B cell (primary cell): ENCODE results near the gene NIPAL3. TPM values are rescaled to one million over a fixed set of nuclear protein-coding genes. Genes with fewer than 3 reads are reported as not detected.

Experiments used
- ATAC-seq: fragments of 200-7000 bp; cut with Tn5 transposase; one replicate; pipeline ENCODE4 v1.10.0; 2021; ENCODE audit warnings: low read depth, mild to moderate bottlenecking, moderate number of reproducible peaks, moderate library complexity
- CTCF ChIA-PET: fragments of 350-600 bp; sonication (Branson Sonifier 250); formaldehyde crosslinking; loops from one replicate; lab custom pipeline; 2021; ENCODE audit warnings: antibody characterized with exemption, inconsistent platforms; lab: Charles Lee
- POLR2A ChIA-PET: fragments of 350-600 bp; sonication (Branson Sonifier 250); formaldehyde crosslinking; loops from one replicate; lab custom pipeline; 2021; ENCODE audit warnings: antibody characterized with exemption; lab: Charles Lee
- DNase-seq: peaks from one replicate; pipeline ENCODE4 v3.0.0; 2013
- H2AFZ ChIP-seq: 2 replicates; pipeline ENCODE4 v1.6.1; 2012; ENCODE audit warnings: mild to moderate bottlenecking, low read depth, low read length; ENCODE audit not compliant: insufficient read depth, poor library complexity, severe bottlenecking
- H3K27ac ChIP-seq, 2 donors: 1 replicate in 1 of 2; 2 replicates in 1 of 2; pipeline ENCODE4 v1.5.1; 2012 to 2013; ENCODE audit warnings: low read length in 2 of 2, mild to moderate bottlenecking in 2 of 2, moderate library complexity in 1 of 2
- H3K27me3 ChIP-seq, 4 experiments: fragments of 200-600 bp in 1 of 4; sonication (generic) in 1 of 4; replicated peaks in 1 of 4; 1 replicate in 2 of 4; 2 replicates in 2 of 4; pipeline versions ENCODE4 v1.6.1 to v1.7.0; 2013 to 2016; ENCODE audit warnings: low read length in 3 of 4, mild to moderate bottlenecking in 2 of 4, mixed read lengths in 1 of 4, moderate library complexity in 1 of 4; ENCODE audit not compliant: insufficient read depth in 4 of 4, control insufficient read depth in 3 of 4; ENCODE audit errors: control extremely low read depth in 1 of 4
- H3K36me3 ChIP-seq, 2 experiments: replicated peaks in 1 of 2; 1 replicate in 1 of 2; 2 replicates in 1 of 2; pipeline versions ENCODE4 v1.6.1 to v1.7.1; 2013; ENCODE audit warnings: low read length in 1 of 2; ENCODE audit not compliant: insufficient read depth in 2 of 2, control insufficient read depth in 1 of 2; ENCODE audit errors: control extremely low read depth in 1 of 2, extremely low read depth in 1 of 2
- H3K4me1 ChIP-seq, 2 donors: fragments of 200-600 bp in 1 of 2; sonication (generic) in 1 of 2; 1 replicate in 1 of 2; 2 replicates in 1 of 2; pipeline versions ENCODE4 v1.5.1 to v1.6.1; 2013 to 2017; ENCODE audit warnings: low read length in 2 of 2; ENCODE audit not compliant: control insufficient read depth in 2 of 2, insufficient read depth in 2 of 2
- H3K4me2 ChIP-seq: replicated peaks from 2 replicates; pipeline ENCODE3; 2012; ENCODE audit warnings: mild to moderate bottlenecking, low read depth, low read length; ENCODE audit not compliant: poor library complexity, severe bottlenecking
- H3K4me3 ChIP-seq, 5 experiments: fragments of 200-600 bp in 1 of 5; sonication (generic) in 1 of 5; 1 replicate in 3 of 5; 2 replicates in 2 of 5; pipeline versions ENCODE4 v1.5.1 to v1.7.0; 2011 to 2016; ENCODE audit warnings: low read length in 4 of 5, mild to moderate bottlenecking in 4 of 5, low read depth in 2 of 5, control low read depth in 1 of 5, moderate library complexity in 1 of 5; ENCODE audit not compliant: insufficient read depth in 1 of 5; ENCODE audit errors: control extremely low read depth in 1 of 5, extremely low read depth in 1 of 5
- H3K79me2 ChIP-seq: fragments of 200-600 bp; sonication (generic); one replicate; pipeline ENCODE4 v1.6.0; 2016; ENCODE audit warnings: low read length; ENCODE audit not compliant: control insufficient read depth, insufficient read depth
- H3K9ac ChIP-seq: fragments of 200-600 bp; sonication (generic); 2 replicates; pipeline ENCODE4 v1.6.1; 2017; ENCODE audit warnings: mild to moderate bottlenecking, low read length, moderate library complexity
- H3K9me3 ChIP-seq, 3 donors: one replicate each; pipeline versions ENCODE4 v1.6.1 to v1.7.1; 2013; ENCODE audit warnings: low read length in 2 of 3; ENCODE audit not compliant: control insufficient read depth in 2 of 3, insufficient read depth in 1 of 3; ENCODE audit errors: control extremely low read depth in 1 of 3
- H4K20me1 ChIP-seq: 2 replicates; pipeline ENCODE4 v1.6.0; 2012; ENCODE audit warnings: mild to moderate bottlenecking, low read length; ENCODE audit not compliant: insufficient read depth, control insufficient read depth, poor library complexity, severe bottlenecking
- H3K27ac Mint-ChIP-seq: one replicate; pipeline ENCODE4 v1.8.0; 2021; ENCODE audit warnings: mixed read lengths
- H3K27me3 Mint-ChIP-seq: one replicate; pipeline ENCODE4 v1.8.0; 2021; ENCODE audit warnings: mixed read lengths
- H3K4me1 Mint-ChIP-seq: one replicate; pipeline ENCODE4 v1.8.0; 2021; ENCODE audit warnings: mixed read lengths
- H3K4me3 Mint-ChIP-seq: one replicate; pipeline ENCODE4 v1.8.0; 2021; ENCODE audit warnings: mixed read lengths
- H3K9me3 Mint-ChIP-seq: one replicate; pipeline ENCODE4 v1.8.0; 2022; ENCODE audit warnings: mixed read lengths; ENCODE audit not compliant: insufficient read depth
- EZH2 ChIP-seq: IDR thresholded peaks from 2 replicates; pipeline ENCODE4 v1.6.1; 2012; ENCODE audit warnings: borderline replicate concordance, low read depth, mild to moderate bottlenecking, moderate library complexity, low read length; ENCODE audit not compliant: insufficient read depth, poor library complexity, severe bottlenecking
- WGBS: methylation state at CpG from one replicate; pipeline ENCODE4 v1.1.5; 2013; ENCODE audit warnings: missing lambda C conversion rate; ENCODE audit not compliant: insufficient coverage; 5-methylcytosine and 5-hydroxymethylcytosine counted together
- intact Hi-C: fragments of 100-400 bp; cut with micrococcal nuclease; formaldehyde crosslinking; loops from one replicate; pipeline ENCODE4 v1.10.0; 2022
- polyA plus RNA-seq: library from polyadenylated mRNA; depleted of rRNA; stranded (reverse); fragments of >200 nt; gene quantifications from 2 replicates; pipeline ENCODE4 v1.2.3, GENCODE V29; 2012
- total RNA-seq, 2 donors: library from RNA; stranded (reverse); fragments of 120-200 nt in 1 of 2; gene quantifications; 1 replicate in 1 of 2; 2 replicates in 1 of 2; pipeline versions ENCODE4 v1.2.3 to v1.2.4, GENCODE V29; 2013 to 2022
- TF ChIP-seq, protein P1 (sequence below): fragments of 200-600 bp; IDR thresholded peaks from one replicate; pipeline ENCODE4 v1.8.0; 2022; ENCODE audit warnings: antibody characterized with exemption, mild to moderate bottlenecking

The NIPAL3 gene
- total and polyA plus RNA-seq, 2 donors (not counting 1 experiment from before 2014, with no cell fraction given): 23.8 to 31.6 TPM

GRCh38 chr1:24450316-24450715 is 34.7 kb downstream of the NIPAL3 start:
- Histone ChIP-seq H2AFZ (no peak overlapping the region), H3K27me3 (no peaks in the 10 kb centered on the region), H3K4me2 (no peak overlapping the region), H3K79me2 (no peaks in the 10 kb centered on the region), H3K36me3 (peaks cover 13 to 80% of the 10 kb centered on the region in 2 experiments), H3K4me1 (no peaks in the 10 kb centered on the region), H3K4me3 (no peak overlapping the region), H3K9me3 (no peaks in the 10 kb centered on the region), H3K9ac (no peak overlapping the region), H4K20me1 (no peaks in the 10 kb centered on the region), H3K27ac (no peak overlapping the region)
- no peak for TF ChIP-seq EZH2
- TF ChIP-seq, protein P1, sequence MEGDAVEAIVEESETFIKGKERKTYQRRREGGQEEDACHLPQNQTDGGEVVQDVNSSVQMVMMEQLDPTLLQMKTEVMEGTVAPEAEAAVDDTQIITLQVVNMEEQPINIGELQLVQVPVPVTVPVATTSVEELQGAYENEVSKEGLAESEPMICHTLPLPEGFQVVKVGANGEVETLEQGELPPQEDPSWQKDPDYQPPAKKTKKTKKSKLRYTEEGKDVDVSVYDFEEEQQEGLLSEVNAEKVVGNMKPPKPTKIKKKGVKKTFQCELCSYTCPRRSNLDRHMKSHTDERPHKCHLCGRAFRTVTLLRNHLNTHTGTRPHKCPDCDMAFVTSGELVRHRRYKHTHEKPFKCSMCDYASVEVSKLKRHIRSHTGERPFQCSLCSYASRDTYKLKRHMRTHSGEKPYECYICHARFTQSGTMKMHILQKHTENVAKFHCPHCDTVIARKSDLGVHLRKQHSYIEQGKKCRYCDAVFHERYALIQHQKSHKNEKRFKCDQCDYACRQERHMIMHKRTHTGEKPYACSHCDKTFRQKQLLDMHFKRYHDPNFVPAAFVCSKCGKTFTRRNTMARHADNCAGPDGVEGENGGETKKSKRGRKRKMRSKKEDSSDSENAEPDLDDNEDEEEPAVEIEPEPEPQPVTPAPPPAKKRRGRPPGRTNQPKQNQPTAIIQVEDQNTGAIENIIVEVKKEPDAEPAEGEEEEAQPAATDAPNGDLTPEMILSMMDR: no peak
- intact Hi-C loops: no loop called here
- POLR2A ChIA-PET: no interaction called here
- H3K4me3 Mint-ChIP-seq: no peak overlapping the region
- H3K27me3 Mint-ChIP-seq: no peaks in the 10 kb centered on the region
- no peaks in the 10 kb centered on the region for H3K9me3 Mint-ChIP-seq
- DNase-seq (no peak), ATAC-seq (no peak)
- no peaks in the 10 kb centered on the region for H3K4me1 Mint-ChIP-seq
- H3K27ac Mint-ChIP-seq: no peak overlapping the region
- CTCF ChIA-PET: no interaction called here
- WGBS: no CpG with 5 or more reads among the region's 4 CpGs

DNA sequence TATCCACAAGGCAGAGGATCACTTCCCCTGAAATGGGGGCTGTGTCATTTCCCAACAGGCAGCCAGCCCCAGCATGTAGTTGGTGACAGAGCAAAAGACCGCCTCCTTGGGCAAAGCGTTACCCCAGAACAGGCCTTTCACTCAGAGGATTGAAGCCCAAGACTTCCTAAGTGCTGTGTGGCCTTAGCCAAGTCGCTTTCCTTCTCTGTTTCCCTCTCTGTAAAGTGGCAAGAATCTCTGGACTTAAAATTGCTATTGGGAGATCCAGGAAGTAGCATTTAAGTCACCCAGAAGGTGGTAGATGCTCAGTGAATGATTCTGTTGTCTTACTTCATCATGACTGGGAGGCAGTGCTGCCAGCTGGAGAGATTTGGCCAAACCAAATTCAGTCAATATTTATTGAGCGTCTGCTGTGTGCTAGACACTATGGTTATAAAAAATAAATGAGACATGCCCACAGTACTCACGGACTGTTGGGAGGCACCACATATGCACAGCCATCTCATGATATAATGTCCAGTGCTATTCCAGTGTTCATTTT is 35.3 kb downstream of the NIPAL3 start:
- DNase-seq (no peak), ATAC-seq (no peak)
- Histone ChIP-seq H3K79me2 (no peaks in the 10 kb centered on the region), H3K36me3 (peaks cover 13 to 80% of the 10 kb centered on the region in 2 experiments), H3K27ac (no peak overlapping the region), H3K9me3 (no peaks in the 10 kb centered on the region), H3K4me2 (no peak overlapping the region), H3K9ac (no peak overlapping the region), H3K27me3 (no peaks in the 10 kb centered on the region), H3K4me3 (no peak overlapping the region), H3K4me1 (no peaks in the 10 kb centered on the region), H4K20me1 (no peaks in the 10 kb centered on the region), H2AFZ (no peak overlapping the region)
- POLR2A ChIA-PET: no interaction called here
- CTCF ChIA-PET: interaction anchor here (2.0 kb wide), 1 partner anchor 36 kb away, joined by 5 read pairs; the partner anchor contains the start of gene NIPAL3
- Mint-ChIP-seq H3K27me3 (no peaks in the 10 kb centered on the region), H3K9me3 (no peaks in the 10 kb centered on the region), H3K27ac (no peak overlapping the region), H3K4me3 (no peak overlapping the region), H3K4me1 (no peaks in the 10 kb centered on the region)
- 95% methylated on average over 4 of the region's 5 CpGs for WGBS
- intact Hi-C loops: no loop called here
- TF ChIP-seq EZH2: no peak
- TF ChIP-seq, protein P1: no peak
